ENCODE measurements around the gene IGFBPL1.

GRCh38 chr9:38362852-38363588, 61.2 kb downstream of the IGFBPL1 start:
- no peak for TF ChIP-seq POLR2AphosphoS5 (IDR thresholded peaks at IDR 0.05; ENCODE audit: borderline replicate concordance, low read depth, low read length)
- TF ChIP-seq EZH2 (IDR thresholded peaks at IDR 0.05) = no peak
- no peak for TF ChIP-seq FOXP2 (optimal IDR thresholded peaks at IDR 0.05; ENCODE audit: control extremely low read depth, extremely low read length, insufficient read depth)
